Fibroblast of mammary gland (primary cell): Measurements from ENCODE around the gene TSPAN16.
A peak's percentile ranks its signal among the peaks of the same experiment; 100 is the strongest.

ENCODE experiments used
- DNase-seq: peaks from one replicate; pipeline ENCODE4 v3.0.0-alpha.2; 2010; ENCODE audit warnings: low read depth
- H3K4me3 ChIP-seq: 2 replicates; pipeline ENCODE4 v1.5.1; 2011; ENCODE audit warnings: low read depth, mild to moderate bottlenecking, low read length, moderate library complexity; ENCODE audit not compliant: control insufficient read depth
- CTCF ChIP-seq: conservative IDR thresholded peaks from 2 replicates; pipeline ENCODE4 v1.5.1; 2011; ENCODE audit warnings: low read depth, low read length, inconsistent platforms; ENCODE audit not compliant: control insufficient read depth, insufficient read depth

The TSPAN16 gene

GRCh38 chr19:11278670-11279069 lies 17.3 kb upstream of the TSPAN16 start:
- TF ChIP-seq CTCF, result no peak
- DNase-seq, result no peak

GRCh38 chr19:11279505-11280236 lies 16.3 kb upstream of the TSPAN16 start:
- TF ChIP-seq CTCF, result no peak
- H3K4me3 ChIP-seq, result no peak overlapping the region
- DNase-seq, result no peak

More at GRCh38 chr19:11278670-11279069, 17.3 kb upstream of the TSPAN16 start:
- no peak overlapping the region for H3K4me3 ChIP-seq

- TF ChIP-seq CTCF, result no peak
- H3K4me3 ChIP-seq, result no peak overlapping the region
Observed at GRCh38 chr19:11281356-11282049, 14.5 kb upstream of the TSPAN16 start.

GRCh38 chr19:11284515-11284914 lies 11.4 kb upstream of the TSPAN16 start:
- DNase-seq, result no peak
- TF ChIP-seq CTCF, result no peak
- no peak overlapping the region for H3K4me3 ChIP-seq

More at GRCh38 chr19:11281356-11282049, 14.5 kb upstream of the TSPAN16 start:
- DNase-seq, result no peak

GRCh38 chr19:11286312-11286974 lies 9.5 kb upstream of the TSPAN16 start:
- no peak overlapping the region for H3K4me3 ChIP-seq
- peak; percentile 50 for DNase-seq
- TF ChIP-seq CTCF, result peak; percentile 17

GRCh38 chr19:11288349-11288748 lies 7.6 kb upstream of the TSPAN16 start:
- TF ChIP-seq CTCF, result peak; percentile 64
- no peak overlapping the region for H3K4me3 ChIP-seq
- peak; percentile 41 for DNase-seq
